Endodermal cell (in vitro differentiated cells): Measurements from ENCODE around the gene LSP1. TPM values are rescaled to one million over a fixed set of nuclear protein-coding genes. Genes with fewer than 3 reads are reported as not detected.

Source experiments
- DNase-seq: peaks from one replicate; pipeline ENCODE4 v3.0.0-alpha.2; 2017
- H3K27ac ChIP-seq: 2 replicates; pipeline ENCODE4 v1.5.1; 2013; ENCODE audit warnings: mild to moderate bottlenecking, low read depth, low read length, moderate library complexity
- H3K27me3 ChIP-seq: 2 replicates; pipeline ENCODE4 v1.6.1; 2013; ENCODE audit warnings: mild to moderate bottlenecking, low read length, moderate library complexity; ENCODE audit not compliant: insufficient read depth, control insufficient read depth, poor library complexity, severe bottlenecking
- H3K36me3 ChIP-seq: 2 replicates; pipeline ENCODE4 v1.7.0; 2013; ENCODE audit warnings: mild to moderate bottlenecking, low read length, moderate library complexity; ENCODE audit not compliant: control insufficient read depth, insufficient read depth
- H3K4me1 ChIP-seq: one replicate; pipeline ENCODE4 v1.7.0; 2013; ENCODE audit warnings: low read length; ENCODE audit not compliant: control insufficient read depth, insufficient read depth
- H3K4me3 ChIP-seq: 2 replicates; pipeline ENCODE4 v1.5.1; 2013; ENCODE audit warnings: mild to moderate bottlenecking, low read length, moderate library complexity
- H3K9ac ChIP-seq: 2 replicates; pipeline ENCODE4 v1.6.1; 2013; ENCODE audit warnings: mild to moderate bottlenecking, low read length, moderate library complexity; ENCODE audit not compliant: poor library complexity, severe bottlenecking; ENCODE audit errors: extremely low read depth
- H3K9me3 ChIP-seq: 2 replicates; pipeline ENCODE4 v1.6.1; 2013; ENCODE audit warnings: mild to moderate bottlenecking, low read length, moderate library complexity; ENCODE audit not compliant: control insufficient read depth
- H3K27ac Mint-ChIP-seq: 2 replicates; pipeline ENCODE4 v1.8.0; 2020; ENCODE audit warnings: mixed read lengths
- H3K27me3 Mint-ChIP-seq: 2 replicates; pipeline ENCODE4 v1.8.0; 2021; ENCODE audit warnings: mild to moderate bottlenecking, mixed read lengths; ENCODE audit not compliant: insufficient read depth
- H3K36me3 Mint-ChIP-seq: 2 replicates; pipeline ENCODE4 v1.8.0; 2020; ENCODE audit warnings: low read depth, mixed read lengths
- H3K4me1 Mint-ChIP-seq: 2 replicates; pipeline ENCODE4 v1.8.0; 2020; ENCODE audit warnings: mixed read lengths
- H3K4me3 Mint-ChIP-seq: 2 replicates; pipeline ENCODE4 v1.8.0; 2020; ENCODE audit warnings: mild to moderate bottlenecking, moderate library complexity, mixed read lengths
- H3K9me3 Mint-ChIP-seq: 2 replicates; pipeline ENCODE4 v1.8.0; 2020; ENCODE audit warnings: mild to moderate bottlenecking, mixed read lengths
- CTCF ChIP-seq: fragments of 200-600 bp; sonication (generic); conservative IDR thresholded peaks from 2 replicates; pipeline ENCODE4 v1.5.0; 2021; ENCODE audit warnings: antibody characterized with exemption, mild to moderate bottlenecking
- WGBS, 2 experiments: methylation state at CpG; one replicate each; pipeline versions ENCODE4 v1.1.5 to v1.1.7; 2013; ENCODE audit warnings: missing lambda C conversion rate in 2 of 2, mixed read lengths in 1 of 2; ENCODE audit not compliant: insufficient coverage in 1 of 2, insufficient read length in 1 of 2; 5-methylcytosine and 5-hydroxymethylcytosine counted together
- total RNA-seq, 2 donors: library from RNA; stranded (reverse); fragmentation: NEBNext Ultra II Directional in 1 of 2; extraction: Animal tissue kit (Norgen Biotek cat#: 25700) in 1 of 2; gene quantifications; 2 replicates in 1 of 2; 3 replicates in 1 of 2; pipeline ENCODE4 v1.2.1, GENCODE V29; 2021

Gene LSP1
- total RNA-seq, 2 donors from 2014 or later = not detected

- no peak for TF ChIP-seq CTCF
- WGBS, 2 experiments = 89 to 92% methylated on average over 11 to 19 of the region's 19 CpGs
- H3K4me3 Mint-ChIP-seq = no peak overlapping the region
- peaks cover 2% of the 10 kb centered on the region for H3K27me3 Mint-ChIP-seq
- no peaks in the 10 kb centered on the region for H3K36me3 ChIP-seq
- H3K9ac ChIP-seq = no peak overlapping the region
- H3K27ac ChIP-seq = no peak overlapping the region
- H3K4me1 Mint-ChIP-seq = no peaks in the 10 kb centered on the region
- no peaks in the 10 kb centered on the region for H3K4me1 ChIP-seq
- no peak for DNase-seq
- no peaks in the 10 kb centered on the region for H3K27me3 ChIP-seq
- no peak overlapping the region for H3K27ac Mint-ChIP-seq
- no peaks in the 10 kb centered on the region for H3K9me3 Mint-ChIP-seq
- no peaks in the 10 kb centered on the region for H3K36me3 Mint-ChIP-seq
- H3K9me3 ChIP-seq = no peaks in the 10 kb centered on the region
- no peak overlapping the region for H3K4me3 ChIP-seq
Measured at GRCh38 chr11:1848640-1849430, 4.0 kb upstream of the LSP1 start.

GRCh38 chr11:1851468-1852180, 1.3 kb upstream of the LSP1 start:
- Histone ChIP-seq H3K4me1 (no peaks in the 10 kb centered on the region), H3K27ac (no peak overlapping the region), H3K4me3 (no peak overlapping the region), H3K36me3 (no peaks in the 10 kb centered on the region), H3K9ac (no peak overlapping the region), H3K27me3 (no peaks in the 10 kb centered on the region), H3K9me3 (no peaks in the 10 kb centered on the region)
- Mint-ChIP-seq H3K4me3 (no peak overlapping the region), H3K27ac (no peak overlapping the region), H3K9me3 (no peaks in the 10 kb centered on the region), H3K36me3 (no peaks in the 10 kb centered on the region), H3K4me1 (no peaks in the 10 kb centered on the region), H3K27me3 (no peaks in the 10 kb centered on the region)
- WGBS, 2 experiments = 92 to 93% methylated on average over 5 to 20 of the region's 21 CpGs
- no peak for TF ChIP-seq CTCF
- DNase-seq = no peak

- WGBS, 2 experiments = 90 to 93% methylated on average over 20 to 23 of the region's 25 CpGs
- no peak overlapping the region for H3K27ac ChIP-seq
- H3K4me1 ChIP-seq = no peaks in the 10 kb centered on the region
- H3K4me3 ChIP-seq = no peak overlapping the region
- H3K9me3 Mint-ChIP-seq = no peaks in the 10 kb centered on the region
- no peaks in the 10 kb centered on the region for H3K36me3 Mint-ChIP-seq
- no peaks in the 10 kb centered on the region for H3K4me1 Mint-ChIP-seq
- no peak overlapping the region for H3K27ac Mint-ChIP-seq
- H3K27me3 ChIP-seq = no peaks in the 10 kb centered on the region
- no peak for DNase-seq
- no peaks in the 10 kb centered on the region for H3K36me3 ChIP-seq
- H3K9ac ChIP-seq = no peak overlapping the region
- H3K27me3 Mint-ChIP-seq = no peaks in the 10 kb centered on the region
- no peak for TF ChIP-seq CTCF
- no peak overlapping the region for H3K4me3 Mint-ChIP-seq
- no peaks in the 10 kb centered on the region for H3K9me3 ChIP-seq
Measured at GRCh38 chr11:1852271-1852876, 510 bp upstream of the LSP1 start.
